HepG2 (cell line): ENCODE data around the gene SFT2D1. TPM values are rescaled to one million over a fixed set of nuclear protein-coding genes. Genes with fewer than 3 reads are reported as not detected.

Experiments
- ATF6 ChIP-seq: sonication (generic); formaldehyde crosslinking; conservative IDR thresholded peaks from 2 replicates; pipeline ENCODE4 v1.4.0; 2020; ENCODE audit warnings: missing genetic modification reagents
- CREB3 ChIP-seq: sonication (generic); formaldehyde crosslinking; IDR thresholded peaks from 2 replicates; pipeline ENCODE4 v1.5.0; 2020; ENCODE audit warnings: missing genetic modification reagents
- FOSL2 ChIP-seq: sonication (generic); formaldehyde crosslinking; IDR thresholded peaks from 2 replicates; pipeline ENCODE4 v1.4.0; 2020; ENCODE audit warnings: missing genetic modification reagents
- FOXA3 ChIP-seq: IDR thresholded peaks from 2 replicates; pipeline ENCODE4 v1.6.1; 2016; ENCODE audit warnings: missing genetic modification reagents, missing compliant biosample characterization
- HIVEP1 ChIP-seq: sonication (generic); formaldehyde crosslinking; IDR thresholded peaks from 2 replicates; pipeline ENCODE4 v1.4.0; 2020; ENCODE audit warnings: mild to moderate bottlenecking, missing genetic modification reagents
- KDM3A ChIP-seq: IDR thresholded peaks from 2 replicates; pipeline ENCODE4 v1.6.1; 2018; ENCODE audit warnings: low read depth, missing compliant biosample characterization
- MIER2 ChIP-seq: IDR thresholded peaks from 2 replicates; pipeline ENCODE4 v1.6.1; 2016; ENCODE audit warnings: missing biosample characterization, missing genetic modification reagents
- NFE2L1 ChIP-seq: sonication (generic); formaldehyde crosslinking; IDR thresholded peaks from 2 replicates; pipeline ENCODE4 v1.4.0; 2020; ENCODE audit warnings: missing genetic modification reagents, mild to moderate bottlenecking, borderline replicate concordance
- NFIC ChIP-seq: IDR thresholded peaks from 2 replicates; pipeline ENCODE4 v1.6.1; 2012; ENCODE audit warnings: mild to moderate bottlenecking, low read length, inconsistent platforms
- PATZ1 ChIP-seq: sonication (generic); formaldehyde crosslinking; IDR thresholded peaks from 2 replicates; pipeline ENCODE4 v1.4.0; 2020; ENCODE audit warnings: missing genetic modification reagents
- PLRG1 ChIP-seq: fragments of 450-650 bp; conservative IDR thresholded peaks from 2 replicates; pipeline ENCODE4 v1.6.1; 2016
- RAD21 ChIP-seq: fragments of 450-650 bp; formaldehyde crosslinking; IDR thresholded peaks from 2 replicates; pipeline ENCODE4 v1.5.0; 2020; ENCODE audit warnings: mild to moderate bottlenecking
- SP4 ChIP-seq: sonication (generic); formaldehyde crosslinking; IDR thresholded peaks from 2 replicates; pipeline ENCODE4 v1.8.1; 2023; ENCODE audit warnings: mild to moderate bottlenecking, missing genetic modification reagents
- SYNCRIP ChIP-seq: fragments of 200-400 bp; formaldehyde crosslinking; IDR thresholded peaks from 2 replicates; pipeline ENCODE4 v1.6.1; 2018; ENCODE audit warnings: mild to moderate bottlenecking, low read depth, low read length; ENCODE audit not compliant: insufficient read depth
- YEATS2 ChIP-seq: sonication (generic); formaldehyde crosslinking; IDR thresholded peaks from 2 replicates; pipeline ENCODE4 v1.4.0; 2020; ENCODE audit warnings: missing genetic modification reagents, borderline replicate concordance
- ZBED4 ChIP-seq: sonication (generic); formaldehyde crosslinking; IDR thresholded peaks from 2 replicates; pipeline ENCODE4 v1.4.0; 2020; ENCODE audit warnings: missing genetic modification reagents, borderline replicate concordance
- ZKSCAN1 ChIP-seq: fragments of 150-350 bp; IDR thresholded peaks from 2 replicates; pipeline ENCODE4 v1.6.1; 2014; ENCODE audit warnings: low read length
- ZNF225 ChIP-seq: sonication (generic); formaldehyde crosslinking; IDR thresholded peaks from 2 replicates; pipeline ENCODE4 v1.4.0; 2020; ENCODE audit warnings: mild to moderate bottlenecking, missing genetic modification reagents
- ZNF333 ChIP-seq: sonication (generic); formaldehyde crosslinking; IDR thresholded peaks from 2 replicates; pipeline ENCODE4 v1.4.0; 2020; ENCODE audit warnings: mild to moderate bottlenecking, missing genetic modification reagents, borderline replicate concordance
- ZUFSP ChIP-seq: sonication (generic); formaldehyde crosslinking; IDR thresholded peaks from 2 replicates; pipeline ENCODE4 v1.9.0; 2021; ENCODE audit warnings: missing genetic modification reagents, mild to moderate bottlenecking, borderline replicate concordance
- polyA plus RNA-seq, 8 experiments: library from polyadenylated mRNA; depleted of rRNA in 3 of 8; stranded (reverse) in 7 of 8; unstranded in 1 of 8; fragments of >200 nt; fragmentation: Illumina TruSeq in 4 of 8; extraction: Trizol in 4 of 8; gene quantifications; 2 replicates each; pipeline versions ENCODE4 v1.2.1 to v1.2.3, GENCODE V29; 2011 to 2016; ENCODE audit warnings: low read depth in 4 of 8, missing spikeins in 1 of 8, mixed read lengths in 1 of 8; ENCODE audit not compliant: insufficient read depth in 1 of 8
- total RNA-seq, 5 experiments: library from RNA; depleted of rRNA; stranded (reverse); fragments of >200 nt; fragmentation: Illumina TruSeq; extraction: Trizol; gene quantifications; 2 replicates each; pipeline ENCODE4 v1.2.3, GENCODE V29; 2016; ENCODE audit warnings: low read depth in 1 of 5

Gene SFT2D1
- total and polyA plus RNA-seq, 2 of the 13 experiments (the other 11 are each of a cell fraction or from before 2014, with no cell fraction given) = 115 to 147 TPM

GRCh38 chr6:166275714-166276166 is 66.6 kb downstream of the SFT2D1 start (continued):
- TF ChIP-seq PATZ1 (CRISPR knock-in tag) (peak; percentile 9; the same call in 1 of the 2 replicates), FOSL2 (CRISPR knock-in tag) (0 out of 2 replicates have a peak, but pooled peaks have one; percentile 6), SP4 (CRISPR knock-in tag) (0 out of 2 replicates have a peak, but pooled peaks have one; percentile 27), MIER2 (CRISPR knock-in tag) (peak; percentile 71), ZNF333 (CRISPR knock-in tag) (no peak; the same call in 1 of the 2 replicates), HIVEP1 (peak; percentile 31; the same call in 1 of the 2 replicates), KDM3A (peak; percentile 90; the same call in 1 of the 2 replicates), YEATS2 (no peak), ZKSCAN1 (no peak), NFIC (no peak), ATF6 (CRISPR knock-in tag) (0 out of 2 replicates have a peak, but pooled peaks have one; percentile 43), SYNCRIP (no peak), RAD21 (CRISPR knock-in tag) (peak; percentile 98), ZNF225 (CRISPR knock-in tag) (no peak), CREB3 (CRISPR knock-in tag) (no peak), FOXA3 (CRISPR knock-in tag) (peak; percentile 45; the same call in 1 of the 2 replicates), ZBED4 (CRISPR knock-in tag) (0 out of 2 replicates have a peak, but pooled peaks have one; percentile 22), NFE2L1 (CRISPR knock-in tag) (no peak), ZUFSP (CRISPR knock-in tag) (no peak), PLRG1 (no peak)
